H1 (cell line): ENCODE results near the gene ADGRV1. TPM values are rescaled to one million over a fixed set of nuclear protein-coding genes. Genes with fewer than 3 reads are reported as not detected.

Source experiments
- CTCF ChIA-PET: fragments of 300-600 bp; sonication (Branson Sonifier 250); formaldehyde crosslinking; loops from one replicate; lab custom pipeline; 2021; ENCODE audit not compliant: partially characterized antibody; lab: Charles Lee
- POLR2A ChIA-PET: fragments of 300-600 bp; sonication (Branson Sonifier 250); formaldehyde crosslinking; loops from one replicate; lab custom pipeline; 2021; ENCODE audit warnings: inconsistent platforms; ENCODE audit not compliant: partially characterized antibody; lab: Charles Lee
- DNase-seq, 2 experiments: peaks; one replicate each; pipeline versions ENCODE4 v3.0.0 to v3.0.0-alpha.2; 2010 to 2022; ENCODE audit warnings: low spot score in 2 of 2, low read depth in 1 of 2, mixed read lengths in 1 of 2
- FAIRE-seq: peaks from 2 replicates; lab custom pipeline; 2011; peaks lifted over from hg19 to GRCh38; lab: Jason Lieb, UNC
- H2AFZ ChIP-seq: 2 replicates; pipeline ENCODE4 v1.8.1; 2012; ENCODE audit warnings: low read length, inconsistent platforms
- H2AK5ac ChIP-seq: 2 replicates; pipeline ENCODE4 v1.6.1; 2013; ENCODE audit warnings: low read depth, low read length
- H2BK120ac ChIP-seq: replicated peaks from 2 replicates; pipeline ENCODE3; 2013; ENCODE audit warnings: low read depth, low read length, inconsistent platforms
- H2BK12ac ChIP-seq: 2 replicates; pipeline ENCODE4 v1.6.1; 2013; ENCODE audit warnings: low read depth, low read length
- H2BK15ac ChIP-seq: 2 replicates; pipeline ENCODE4 v1.6.1; 2013; ENCODE audit warnings: low read length
- H2BK20ac ChIP-seq: 2 replicates; pipeline ENCODE4 v1.6.1; 2013; ENCODE audit warnings: low read length
- H2BK5ac ChIP-seq: 2 replicates; pipeline ENCODE4 v1.6.1; 2013; ENCODE audit warnings: low read depth, low read length
- H3K14ac ChIP-seq: 2 replicates; pipeline ENCODE4 v1.6.1; 2013; ENCODE audit warnings: inconsistent platforms; ENCODE audit not compliant: insufficient read length
- H3K18ac ChIP-seq: 2 replicates; pipeline ENCODE4 v1.6.1; 2013; ENCODE audit warnings: low read length; ENCODE audit errors: extremely low read depth
- H3K23ac ChIP-seq: 2 replicates; pipeline ENCODE4 v1.6.1; 2013; ENCODE audit warnings: inconsistent platforms; ENCODE audit not compliant: insufficient read length
- H3K23me2 ChIP-seq: 2 replicates; pipeline ENCODE4 v1.6.1; 2013; ENCODE audit warnings: low read depth, low read length
- H3K27ac ChIP-seq: 2 replicates; pipeline ENCODE4 v1.6.1; 2011; ENCODE audit warnings: low read depth, low read length, inconsistent platforms
- H3K27me3 ChIP-seq, 4 experiments: replicated peaks in 1 of 4; 1 replicate in 1 of 4; 2 replicates in 3 of 4; pipeline versions ENCODE4 v1.6.1 to v1.8.1; 2011 to 2013; ENCODE audit warnings: low read length in 3 of 4, mild to moderate bottlenecking in 3 of 4, inconsistent platforms in 2 of 4, mixed read lengths in 2 of 4, moderate library complexity in 1 of 4; ENCODE audit not compliant: control insufficient read depth in 3 of 4, insufficient read depth in 3 of 4; ENCODE audit errors: extremely low read depth in 1 of 4
- H3K36me3 ChIP-seq, 4 experiments: 2 replicates each; pipeline versions ENCODE4 v1.6.1 to v1.8.1; 2011 to 2013; ENCODE audit warnings: mild to moderate bottlenecking in 4 of 4, low read length in 3 of 4, moderate library complexity in 2 of 4, control low read depth in 1 of 4, inconsistent platforms in 1 of 4; ENCODE audit not compliant: insufficient read depth in 4 of 4, control insufficient read depth in 2 of 4
- H3K4ac ChIP-seq: replicated peaks from 2 replicates; pipeline ENCODE3; 2013; ENCODE audit warnings: low read length, low read depth, mixed read lengths, inconsistent platforms; ENCODE audit not compliant: insufficient read length
- H3K4me1 ChIP-seq, 4 experiments: replicated peaks in 1 of 4; 1 replicate in 1 of 4; 2 replicates in 3 of 4; pipeline versions ENCODE4 v1.6.1 to v1.8.1; 2011 to 2013; ENCODE audit warnings: low read length in 3 of 4, inconsistent platforms in 2 of 4, mixed read lengths in 1 of 4; ENCODE audit not compliant: insufficient read depth in 4 of 4, control insufficient read depth in 3 of 4
- H3K4me2 ChIP-seq, 2 experiments: 2 replicates each; pipeline versions ENCODE4 v1.6.1 to v1.8.1; 2011 to 2013; ENCODE audit warnings: low read depth in 2 of 2, low read length in 2 of 2, control low read depth in 1 of 2, inconsistent platforms in 1 of 2, mild to moderate bottlenecking in 1 of 2; ENCODE audit not compliant: insufficient read depth in 1 of 2
- H3K4me3 ChIP-seq, 4 experiments: fragments of 200-600, 300-600 bp in 1 of 4; sonication (generic), shearing (Covaris generic), sonication (Bioruptor Twin) in 1 of 4; 2 replicates each; pipeline versions ENCODE4 v1.5.1 to v1.8.1; 2011 to 2016; ENCODE audit warnings: low read length in 4 of 4, low read depth in 3 of 4, control low read depth in 2 of 4, inconsistent platforms in 2 of 4, mild to moderate bottlenecking in 2 of 4, mixed read lengths in 1 of 4, moderate library complexity in 1 of 4; ENCODE audit not compliant: insufficient read depth in 2 of 4; ENCODE audit errors: extremely low read depth in 1 of 4
- H3K56ac ChIP-seq: replicated peaks from 2 replicates; pipeline ENCODE3; 2013; ENCODE audit warnings: low read depth, mild to moderate bottlenecking, mixed read lengths, low read length, inconsistent platforms; ENCODE audit not compliant: insufficient read length
- H3K79me1 ChIP-seq: 2 replicates; pipeline ENCODE4 v1.6.1; 2013; ENCODE audit warnings: low read depth, low read length, control low read depth
- H3K79me2 ChIP-seq, 2 experiments: 2 replicates each; pipeline versions ENCODE4 v1.6.1 to v1.8.1; 2012 to 2013; ENCODE audit warnings: low read length in 2 of 2, mild to moderate bottlenecking in 2 of 2, inconsistent platforms in 1 of 2; ENCODE audit not compliant: insufficient read depth in 2 of 2, control insufficient read depth in 1 of 2
- H3K9ac ChIP-seq, 4 experiments: replicated peaks in 1 of 4; 1 replicate in 1 of 4; 2 replicates in 3 of 4; pipeline versions ENCODE4 v1.6.1 to v1.8.1; 2011 to 2013; ENCODE audit warnings: low read depth in 3 of 4, low read length in 3 of 4, control low read depth in 2 of 4, mild to moderate bottlenecking in 2 of 4, moderate library complexity in 2 of 4, inconsistent platforms in 1 of 4; ENCODE audit errors: extremely low read depth in 1 of 4
- H3K9me3 ChIP-seq, 2 experiments: 2 replicates each; pipeline versions ENCODE4 v1.6.1 to v1.8.1; 2012 to 2013; ENCODE audit warnings: mild to moderate bottlenecking in 2 of 2, moderate library complexity in 2 of 2, control low read depth in 1 of 2, inconsistent platforms in 1 of 2, low read depth in 1 of 2, low read length in 1 of 2, mixed read lengths in 1 of 2; ENCODE audit not compliant: insufficient read depth in 2 of 2
- H4K20me1 ChIP-seq, 2 experiments: replicated peaks in 1 of 2; 2 replicates each; pipeline versions ENCODE3 to v1.8.1; 2011 to 2013; ENCODE audit warnings: inconsistent platforms in 2 of 2, low read length in 2 of 2, mild to moderate bottlenecking in 1 of 2; ENCODE audit not compliant: insufficient read depth in 2 of 2, control insufficient read depth in 1 of 2
- H4K5ac ChIP-seq: 2 replicates; pipeline ENCODE4 v1.6.1; 2013; ENCODE audit warnings: low read length, low read depth, mixed read lengths, inconsistent platforms; ENCODE audit not compliant: insufficient read length
- H4K8ac ChIP-seq: 2 replicates; pipeline ENCODE4 v1.8.0; 2013; ENCODE audit warnings: mild to moderate bottlenecking, moderate library complexity, low read length, inconsistent platforms; ENCODE audit not compliant: insufficient read depth; ENCODE audit errors: extremely low read depth
- H4K91ac ChIP-seq: replicated peaks from 2 replicates; pipeline ENCODE3; 2013; ENCODE audit warnings: low read length, mixed read lengths, inconsistent platforms; ENCODE audit not compliant: insufficient read length
- BRCA1 ChIP-seq: IDR thresholded peaks from 2 replicates; pipeline ENCODE4 v1.6.1; 2012; ENCODE audit warnings: low read depth, low read length, improper control_type of control experiment
- CREB1 ChIP-seq: IDR thresholded peaks from 2 replicates; pipeline ENCODE4 v1.6.1; 2012; ENCODE audit warnings: inconsistent platforms
- EGR1 ChIP-seq: IDR thresholded peaks from 2 replicates; pipeline ENCODE4 v1.6.1; 2011; ENCODE audit warnings: low read depth, low read length, borderline replicate concordance
- FOSL1 ChIP-seq: IDR thresholded peaks from 2 replicates; pipeline ENCODE4 v1.6.1; 2011; ENCODE audit warnings: mild to moderate bottlenecking, low read depth, low read length, moderate library complexity; ENCODE audit not compliant: insufficient read depth
- KDM4A ChIP-seq: IDR thresholded peaks from one replicate; pipeline ENCODE4 v1.7.1; 2012; ENCODE audit warnings: low read depth, mild to moderate bottlenecking, moderate library complexity, low read length, inconsistent platforms; ENCODE audit not compliant: severe bottlenecking
- ZNF274 ChIP-seq: IDR thresholded peaks from 2 replicates; pipeline ENCODE4 v1.7.0; 2012; ENCODE audit warnings: low read length, borderline replicate concordance; ENCODE audit errors: extremely low read depth
- WGBS, 2 experiments: shearing (Covaris generic) in 1 of 2; methylation state at CpG; one replicate each; pipeline versions ENCODE4 v1.1.6 to v1.1.7; 2013 to 2015; ENCODE audit warnings: low lambda C conversion rate in 2 of 2, mixed read lengths in 2 of 2, inconsistent platforms in 1 of 2, low coverage in 1 of 2, missing lambda C conversion rate in 1 of 2; ENCODE audit not compliant: insufficient replicate concordance in 2 of 2, insufficient coverage in 1 of 2, insufficient read length in 1 of 2; ENCODE audit errors: extremely low coverage in 1 of 2, missing lambda C conversion rate in 1 of 2; 5-methylcytosine and 5-hydroxymethylcytosine counted together
- polyA plus RNA-seq, 7 experiments: library from polyadenylated mRNA; depleted of rRNA in 3 of 7; stranded (reverse) in 5 of 7; unstranded in 2 of 7; fragments of >200 nt in 5 of 7; fragments of 200-250 nt in 2 of 7; gene quantifications; 1 replicate in 5 of 7; 2 replicates in 1 of 7; 4 replicates in 1 of 7; pipeline versions ENCODE4 v1.2.1 to v1.2.3, GENCODE V29; 2011 to 2013; ENCODE audit warnings: missing spikeins in 2 of 7, mixed read lengths in 2 of 7
- total RNA-seq: library from RNA; stranded (reverse); fragmentation: NEBNext Ultra II Directional; extraction: Animal tissue kit (Norgen Biotek cat#: 25700); gene quantifications from 2 replicates; pipeline ENCODE4 v1.2.1, GENCODE V29; 2021
- TF ChIP-seq, protein P1 (sequence below): IDR thresholded peaks from 2 replicates; pipeline ENCODE4 v1.6.1; 2012; ENCODE audit warnings: inconsistent platforms

ADGRV1 gene
- total and polyA plus RNA-seq, 2 of the 8 experiments (the other 6 are each of a cell fraction or from before 2014, with no cell fraction given) = 53.1 to 62.2 TPM

DNA sequence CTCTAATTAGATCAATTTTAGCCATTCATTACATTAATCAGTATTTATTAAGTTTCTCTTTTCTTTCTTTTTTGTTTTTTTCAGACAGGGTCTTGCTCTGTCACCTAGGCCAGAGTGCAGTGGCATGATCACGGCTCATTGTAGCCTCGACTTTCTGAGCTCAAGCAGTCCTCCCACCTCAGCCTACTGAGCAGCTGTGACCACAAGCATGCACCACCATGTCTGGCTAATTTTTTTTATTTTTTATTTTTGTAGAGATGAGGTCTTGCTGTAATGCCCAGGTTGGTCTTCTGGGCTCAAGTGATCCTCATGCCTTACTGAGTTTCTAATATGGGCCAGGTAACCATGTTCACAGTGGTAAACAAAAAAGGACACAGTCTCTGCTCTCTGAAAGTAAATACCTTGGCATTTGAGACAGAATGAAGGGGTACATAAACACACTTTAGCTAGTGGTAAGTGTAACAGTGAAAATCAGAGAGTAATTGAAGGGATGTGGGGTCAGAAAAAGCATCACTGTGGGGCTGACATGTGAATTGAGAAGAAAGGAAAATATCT is 336.3 kb downstream of the ADGRV1 start:
- no peak overlapping the region for H3K4me3 ChIP-seq
- no peak overlapping the region for H2BK120ac ChIP-seq
- no peak overlapping the region for H3K4ac ChIP-seq
- no peak overlapping the region for H2BK15ac ChIP-seq
- H4K8ac ChIP-seq = no peak overlapping the region
- H4K5ac ChIP-seq = no peak overlapping the region
- no peak overlapping the region for H3K56ac ChIP-seq
- H3K23me2 ChIP-seq = no peaks in the 10 kb centered on the region
- ChIA-PET POLR2A (interaction anchor here (1.3 kb wide), 1 partner anchor 9 kb away, joined by 4 read pairs; no protein-coding TSS in a partner anchor), CTCF (interaction anchor here (1.1 to 2.7 kb wide), 5 partner anchors 10 to 525 kb away, joined by 3 to 13 read pairs (median 4); no protein-coding TSS in a partner anchor)
- FAIRE-seq = no peak
- H3K9me3 ChIP-seq = no peaks in the 10 kb centered on the region
- H2AK5ac ChIP-seq = no peak overlapping the region
- no peak overlapping the region for H2BK20ac ChIP-seq
- H3K18ac ChIP-seq = no peak overlapping the region
- H3K14ac ChIP-seq = no peak overlapping the region
- no peak overlapping the region for H4K91ac ChIP-seq
- no peaks in the 10 kb centered on the region for H3K79me1 ChIP-seq
- H3K79me2 ChIP-seq = no peaks in the 10 kb centered on the region
- H3K9ac ChIP-seq = no peak overlapping the region
- H2BK5ac ChIP-seq = no peak overlapping the region
- H3K4me2 ChIP-seq = no peak overlapping the region
- no peaks in the 10 kb centered on the region for H3K27me3 ChIP-seq
- H3K23ac ChIP-seq = no peak overlapping the region
- WGBS, 2 experiments = 95% methylated on average over 2 of the region's 2 CpGs; no CpG with 5 or more reads in 1 of the 2 experiments
- DNase-seq = no peak
- no peaks in the 10 kb centered on the region for H4K20me1 ChIP-seq
- no peaks in the 10 kb centered on the region; a peak in 1 of 8 replicates for H3K36me3 ChIP-seq
- H3K27ac ChIP-seq = no peak overlapping the region
- no peak overlapping the region for H2BK12ac ChIP-seq
- H3K4me1 ChIP-seq = peaks cover 0 to 2% (median under 1%) of the 10 kb centered on the region in 4 experiments; a peak in 1 of 7 replicates
- H2AFZ ChIP-seq = no peak overlapping the region
- TF ChIP-seq CREB1 (no peak), EGR1 (no peak), KDM4A (no peak), FOSL1 (no peak), ZNF274 (no peak), BRCA1 (no peak)
- TF ChIP-seq, protein P1, sequence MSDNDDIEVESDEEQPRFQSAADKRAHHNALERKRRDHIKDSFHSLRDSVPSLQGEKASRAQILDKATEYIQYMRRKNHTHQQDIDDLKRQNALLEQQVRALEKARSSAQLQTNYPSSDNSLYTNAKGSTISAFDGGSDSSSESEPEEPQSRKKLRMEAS = no peak
